Measurements from ENCODE around the gene FXYD2. TPM values are rescaled to one million over a fixed set of nuclear protein-coding genes. Genes with fewer than 3 reads are reported as not detected.

FXYD2 gene
- total RNA-seq, 3 donors from 2014 or later (not counting 1 experiment from before 2014, with no cell fraction given) = 0.75 to 0.78 TPM; not detected in 1

DNA sequence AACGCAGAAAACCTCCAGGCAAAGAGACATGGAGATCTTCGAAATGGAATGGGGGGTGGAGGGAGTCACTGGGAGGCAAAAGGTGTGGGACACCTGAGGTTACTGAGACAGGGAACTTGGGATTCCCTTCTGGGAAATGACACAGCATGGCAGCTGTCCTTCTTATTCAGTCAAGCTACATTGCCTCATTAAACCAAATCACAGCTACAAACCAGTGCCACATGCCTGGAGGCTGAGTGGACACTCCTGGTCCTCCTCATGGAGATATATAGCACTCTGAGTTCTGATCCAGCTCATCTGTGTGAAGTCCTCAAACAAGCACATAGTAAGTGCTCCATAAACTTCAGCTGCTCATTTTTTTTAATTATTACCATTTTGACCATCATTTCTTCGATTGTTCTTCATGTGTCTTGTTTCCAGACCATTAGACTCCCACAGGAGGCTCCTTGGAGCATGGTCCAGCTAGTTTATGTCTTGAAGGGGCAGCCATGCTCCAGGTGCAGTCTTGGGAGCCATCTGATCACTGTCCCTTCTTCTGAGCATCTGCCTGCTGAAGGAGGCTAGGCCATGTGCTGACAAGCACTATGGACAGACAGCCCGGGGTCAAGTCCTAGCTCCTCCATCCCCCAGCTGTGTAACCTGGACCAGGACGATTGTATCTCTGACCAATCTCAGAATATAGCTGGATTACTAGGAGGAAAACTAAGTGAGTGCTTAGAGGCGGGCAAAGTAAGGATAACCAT lies 9.7 kb upstream of the FXYD2 start:
- Histone ChIP-seq H3K4me1 (ENCODE audit: control insufficient read depth, insufficient read depth, low read length) (peaks cover 44% of the 10 kb centered on the region), H3K27ac (ENCODE audit: low read length) (no peak overlapping the region), H3K27me3 (ENCODE audit: control insufficient read depth, insufficient read depth, low read length) (no peaks in the 10 kb centered on the region), H3K9me3 (ENCODE audit: control insufficient read depth, insufficient read depth, low read length) (no peaks in the 10 kb centered on the region), H3K4me3 (ENCODE audit: low read length) (no peak overlapping the region), H3K36me3 (ENCODE audit: control insufficient read depth, insufficient read depth, low read length) (no peaks in the 10 kb centered on the region)
- WGBS (ENCODE audit: insufficient coverage) = 92% methylated on average over 5 of the region's 6 CpGs
- H3K4me3 Mint-ChIP-seq = no peak overlapping the region
- peaks cover 10 to 40% of the 10 kb centered on the region in 2 donors for H3K4me1 Mint-ChIP-seq
- peaks cover 0 to 14% of the 10 kb centered on the region in 2 donors for H3K27me3 Mint-ChIP-seq (ENCODE audit: low read depth in 2 of 2)
- TF ChIP-seq, protein P1, sequence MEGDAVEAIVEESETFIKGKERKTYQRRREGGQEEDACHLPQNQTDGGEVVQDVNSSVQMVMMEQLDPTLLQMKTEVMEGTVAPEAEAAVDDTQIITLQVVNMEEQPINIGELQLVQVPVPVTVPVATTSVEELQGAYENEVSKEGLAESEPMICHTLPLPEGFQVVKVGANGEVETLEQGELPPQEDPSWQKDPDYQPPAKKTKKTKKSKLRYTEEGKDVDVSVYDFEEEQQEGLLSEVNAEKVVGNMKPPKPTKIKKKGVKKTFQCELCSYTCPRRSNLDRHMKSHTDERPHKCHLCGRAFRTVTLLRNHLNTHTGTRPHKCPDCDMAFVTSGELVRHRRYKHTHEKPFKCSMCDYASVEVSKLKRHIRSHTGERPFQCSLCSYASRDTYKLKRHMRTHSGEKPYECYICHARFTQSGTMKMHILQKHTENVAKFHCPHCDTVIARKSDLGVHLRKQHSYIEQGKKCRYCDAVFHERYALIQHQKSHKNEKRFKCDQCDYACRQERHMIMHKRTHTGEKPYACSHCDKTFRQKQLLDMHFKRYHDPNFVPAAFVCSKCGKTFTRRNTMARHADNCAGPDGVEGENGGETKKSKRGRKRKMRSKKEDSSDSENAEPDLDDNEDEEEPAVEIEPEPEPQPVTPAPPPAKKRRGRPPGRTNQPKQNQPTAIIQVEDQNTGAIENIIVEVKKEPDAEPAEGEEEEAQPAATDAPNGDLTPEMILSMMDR (IDR thresholded peaks at IDR 0.05) = no peak
- DNase-seq = no peak
- intact Hi-C loops (cut with micrococcal nuclease) = no loop called here
- no peaks in the 10 kb centered on the region for H3K36me3 Mint-ChIP-seq
- no peaks in the 10 kb centered on the region for H3K9me3 Mint-ChIP-seq
- H3K27ac Mint-ChIP-seq = no peak overlapping the region
- no peak for ATAC-seq

DNA sequence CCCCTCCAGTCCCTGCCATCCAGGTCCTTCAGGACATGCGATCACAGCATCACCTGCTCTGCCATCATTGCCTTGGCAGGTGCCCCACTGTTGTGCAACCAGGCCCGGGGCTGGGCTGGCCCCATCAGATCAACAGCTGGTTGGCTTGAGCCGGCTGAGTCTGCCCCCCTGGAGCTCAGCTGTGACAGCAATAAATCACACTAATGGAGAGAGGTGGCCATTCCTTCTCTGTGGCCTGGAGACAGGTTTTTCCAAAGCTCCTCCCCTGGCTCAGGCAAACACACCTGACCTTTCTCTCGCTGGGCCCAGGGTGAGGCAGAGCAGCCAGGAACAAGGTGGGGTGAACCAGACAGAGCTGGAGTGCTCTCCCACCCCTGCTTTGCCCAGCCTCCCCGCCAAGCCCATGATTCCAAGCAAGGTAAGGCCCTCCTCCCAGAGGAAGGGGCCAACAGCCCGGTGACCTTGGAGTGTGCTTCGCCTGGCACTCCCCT lies 8.9 kb upstream of the FXYD2 start:
- Mint-ChIP-seq H3K36me3 (no peaks in the 10 kb centered on the region), H3K9me3 (no peaks in the 10 kb centered on the region), H3K27ac (no peak overlapping the region), H3K4me3 (no peak overlapping the region), H3K27me3 (ENCODE audit: low read depth in 2 of 2) (peaks cover 0 to 14% of the 10 kb centered on the region in 2 donors), H3K4me1 (peaks cover 14 to 46% of the 10 kb centered on the region in 2 donors)
- H3K27me3 ChIP-seq (ENCODE audit: control insufficient read depth, insufficient read depth, low read length) = no peaks in the 10 kb centered on the region
- TF ChIP-seq, protein P1 (IDR thresholded peaks at IDR 0.05) = no peak
- ATAC-seq (no peak), DNase-seq (no peak)
- no peaks in the 10 kb centered on the region for H3K9me3 ChIP-seq (ENCODE audit: control insufficient read depth, insufficient read depth, low read length)
- WGBS (ENCODE audit: insufficient coverage) = 72% methylated on average over 7 of the region's 7 CpGs
- H3K4me3 ChIP-seq (ENCODE audit: low read length) = no peak overlapping the region
- H3K27ac ChIP-seq (ENCODE audit: low read length) = no peak overlapping the region
- no peaks in the 10 kb centered on the region for H3K36me3 ChIP-seq (ENCODE audit: control insufficient read depth, insufficient read depth, low read length)
- peaks cover 50% of the 10 kb centered on the region for H3K4me1 ChIP-seq (ENCODE audit: control insufficient read depth, insufficient read depth, low read length)
- intact Hi-C loops (cut with micrococcal nuclease) = no loop called here

DNA sequence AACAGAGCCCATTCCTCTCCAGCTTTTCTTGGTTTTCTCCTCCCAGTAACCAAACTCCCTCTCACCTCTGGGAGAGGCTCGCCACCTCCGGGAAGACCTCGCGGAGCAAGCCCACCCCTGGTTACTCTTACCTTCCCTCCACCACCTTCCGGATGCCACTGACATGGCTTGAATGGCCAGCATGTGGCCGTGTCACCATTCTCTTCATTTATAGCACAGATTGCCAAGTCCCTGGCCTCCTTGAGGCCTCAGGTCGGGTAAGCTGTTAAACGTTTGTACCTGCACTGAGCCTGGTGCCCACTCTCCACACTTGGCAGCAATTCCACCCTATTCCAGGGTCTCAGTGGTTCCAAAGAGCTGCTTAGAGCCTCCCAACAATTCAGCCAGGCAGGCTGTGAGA lies 8.0 kb upstream of the FXYD2 start:
- no peak overlapping the region for H3K4me3 Mint-ChIP-seq
- H3K36me3 Mint-ChIP-seq = no peaks in the 10 kb centered on the region
- H3K4me3 ChIP-seq (ENCODE audit: low read length) = no peak overlapping the region
- no peaks in the 10 kb centered on the region for H3K9me3 ChIP-seq (ENCODE audit: control insufficient read depth, insufficient read depth, low read length)
- no peaks in the 10 kb centered on the region for H3K27me3 ChIP-seq (ENCODE audit: control insufficient read depth, insufficient read depth, low read length)
- DNase-seq (peak in 1 of 2 donors; percentile 10), ATAC-seq (no peak)
- WGBS (ENCODE audit: insufficient coverage) = 91% methylated on average over 8 of the region's 8 CpGs
- H3K27me3 Mint-ChIP-seq (ENCODE audit: low read depth in 2 of 2) = peaks cover 0 to 14% of the 10 kb centered on the region in 2 donors
- H3K36me3 ChIP-seq (ENCODE audit: control insufficient read depth, insufficient read depth, low read length) = no peaks in the 10 kb centered on the region
- peak overlapping the region in 1 of 2 donors; percentile 72 for H3K27ac Mint-ChIP-seq
- TF ChIP-seq, protein P1 (IDR thresholded peaks at IDR 0.05) = no peak
- peaks cover 15 to 48% of the 10 kb centered on the region in 2 donors for H3K4me1 Mint-ChIP-seq
- H3K9me3 Mint-ChIP-seq = no peaks in the 10 kb centered on the region
- peaks cover 50% of the 10 kb centered on the region for H3K4me1 ChIP-seq (ENCODE audit: control insufficient read depth, insufficient read depth, low read length)
- intact Hi-C loops (cut with micrococcal nuclease) = no loop called here
- no peak overlapping the region for H3K27ac ChIP-seq (ENCODE audit: low read length)

Measured in natural killer cell (primary cell).